Gastroesophageal sphincter (tissue), 4 donors: ENCODE results near the gene TMEM242. TPM values are rescaled to one million over a fixed set of nuclear protein-coding genes. Genes with fewer than 3 reads are reported as not detected.

Experiments
- ATAC-seq: fragments of 150-250 bp; one replicate; pipeline ENCODE4 v1.9.1; 2016; ENCODE audit warnings: mild to moderate bottlenecking, moderate library complexity
- H3K27ac ChIP-seq, 4 donors: fragments of 200-600 bp; sonication (generic) in 3 of 4; 1 replicate in 3 of 4; 2 replicates in 1 of 4; pipeline ENCODE4 v1.5.1; 2016 to 2019
- H3K27me3 ChIP-seq: fragments of 200-600 bp; sonication (generic); one replicate; pipeline ENCODE4 v1.5.1; 2019
- H3K36me3 ChIP-seq, 2 donors: fragments of 200-600 bp; sonication (generic); one replicate each; pipeline ENCODE4 v1.5.1; 2019; ENCODE audit warnings: control low read depth in 1 of 2
- H3K4me1 ChIP-seq, 3 donors: fragments of 200-600 bp; sonication (generic); 1 replicate in 2 of 3; 2 replicates in 1 of 3; pipeline ENCODE4 v1.5.1; 2016 to 2019; ENCODE audit warnings: control low read depth in 2 of 3
- H3K4me3 ChIP-seq, 2 donors: fragments of 200-600 bp; sonication (generic); one replicate each; pipeline ENCODE4 v1.5.1; 2019; ENCODE audit warnings: mild to moderate bottlenecking in 1 of 2, moderate library complexity in 1 of 2
- H3K9me3 ChIP-seq, 3 donors: fragments of 200-600 bp; sonication (generic); one replicate each; pipeline ENCODE4 v1.5.1; 2017 to 2019; ENCODE audit warnings: control low read depth in 2 of 3
- CTCF ChIP-seq, 4 experiments: fragments of 200-600 bp in 2 of 4; fragments of 450-650 bp in 2 of 4; sonication (generic) in 1 of 4; IDR thresholded peaks; one replicate each; pipeline ENCODE4 v1.5.1; 2017 to 2019; ENCODE audit warnings: antibody characterized with exemption in 4 of 4, mild to moderate bottlenecking in 2 of 4, moderate library complexity in 2 of 4
- EP300 ChIP-seq: sonication (generic); formaldehyde crosslinking; IDR thresholded peaks from one replicate; pipeline ENCODE4 v1.6.1; 2017; ENCODE audit warnings: antibody characterized with exemption, mild to moderate bottlenecking
- POLR2A ChIP-seq, 2 donors: fragments of 450-650 bp; IDR thresholded peaks; one replicate each; pipeline ENCODE4 v1.6.1; 2017; ENCODE audit warnings: antibody characterized with exemption in 2 of 2, mild to moderate bottlenecking in 2 of 2, moderate library complexity in 1 of 2
- POLR2AphosphoS5 ChIP-seq: sonication (generic); formaldehyde crosslinking; IDR thresholded peaks from one replicate; pipeline ENCODE4 v1.6.1; 2017; ENCODE audit warnings: antibody characterized with exemption
- WGBS, 2 donors: methylation state at CpG; one replicate each; pipeline ENCODE4 v1.1.5; 2018; ENCODE audit warnings: low coverage in 1 of 2; 5-methylcytosine and 5-hydroxymethylcytosine counted together
- total RNA-seq, 4 donors: library from RNA; depleted of rRNA; stranded (reverse); fragments of >200 nt; gene quantifications; one replicate each; pipeline ENCODE4 v1.1.0, GENCODE V29; 2016

Gene TMEM242
- total RNA-seq, 4 donors from 2014 or later: 6.6 to 8.4 (median 7.6) TPM

GRCh38 chr6:157288575-157288974 lies 34.7 kb downstream of the TMEM242 start:
- Histone ChIP-seq H3K9me3 (no peaks in the 10 kb centered on the region), H3K36me3 (peaks cover 0 to 50% of the 10 kb centered on the region in 2 donors), H3K27ac (no peak overlapping the region), H3K27me3 (no peaks in the 10 kb centered on the region), H3K4me1 (no peaks in the 10 kb centered on the region), H3K4me3 (no peak overlapping the region)
- WGBS, 2 donors: 86 to 92% methylated on average over 1 to 5 of the region's 9 CpGs
- TF ChIP-seq POLR2A (IDR thresholded peaks at IDR 0.05): no peak
- no peak for TF ChIP-seq CTCF (IDR thresholded peaks at IDR 0.05)
- TF ChIP-seq POLR2AphosphoS5: no peak
- no peak for TF ChIP-seq EP300
- no peak for ATAC-seq

- peaks cover 0 to 49% of the 10 kb centered on the region in 2 donors for H3K36me3 ChIP-seq
- no peak overlapping the region for H3K27ac ChIP-seq
- no peaks in the 10 kb centered on the region for H3K9me3 ChIP-seq
- TF ChIP-seq POLR2A (IDR thresholded peaks at IDR 0.05): no peak
- TF ChIP-seq CTCF (IDR thresholded peaks at IDR 0.05): no peak
- TF ChIP-seq EP300: no peak
- TF ChIP-seq POLR2AphosphoS5: no peak
- H3K4me3 ChIP-seq: no peak overlapping the region
- H3K27me3 ChIP-seq: no peaks in the 10 kb centered on the region
- ATAC-seq: no peak
- 91 to 97% methylated on average over 5 to 7 of the region's 7 CpGs for WGBS, 2 donors
- no peaks in the 10 kb centered on the region for H3K4me1 ChIP-seq
These were observed 35.4 kb downstream of the TMEM242 start for GRCh38 chr6:157287923-157288322.

GRCh38 chr6:157287247-157287850 lies 36.0 kb downstream of the TMEM242 start:
- ATAC-seq: no peak
- H3K4me1 ChIP-seq: no peaks in the 10 kb centered on the region
- H3K4me3 ChIP-seq: no peak overlapping the region
- WGBS, 2 donors: 80 to 90% methylated on average over 2 to 9 of the region's 10 CpGs
- H3K27me3 ChIP-seq: no peaks in the 10 kb centered on the region
- TF ChIP-seq EP300 (no peak), POLR2A (IDR thresholded peaks at IDR 0.05) (no peak), POLR2AphosphoS5 (no peak), CTCF (IDR thresholded peaks at IDR 0.05) (no peak)
- H3K27ac ChIP-seq: no peak overlapping the region
- no peaks in the 10 kb centered on the region for H3K9me3 ChIP-seq
- H3K36me3 ChIP-seq: peaks cover 0 to 43% of the 10 kb centered on the region in 2 donors

- H3K27me3 ChIP-seq: no peaks in the 10 kb centered on the region
- H3K4me1 ChIP-seq: no peaks in the 10 kb centered on the region
- WGBS, 2 donors: 73 to 75% methylated on average over 2 to 3 of the region's 5 CpGs
- no peak for ATAC-seq
- H3K9me3 ChIP-seq: no peaks in the 10 kb centered on the region
- H3K36me3 ChIP-seq: peaks cover 0 to 25% of the 10 kb centered on the region in 2 donors
- no peak overlapping the region for H3K4me3 ChIP-seq
- H3K27ac ChIP-seq: no peak overlapping the region
- TF ChIP-seq POLR2AphosphoS5: no peak
- no peak for TF ChIP-seq CTCF (IDR thresholded peaks at IDR 0.05)
- no peak for TF ChIP-seq POLR2A (IDR thresholded peaks at IDR 0.05)
- TF ChIP-seq EP300: no peak
These were observed 37.9 kb downstream of the TMEM242 start for GRCh38 chr6:157285422-157285779.

- Histone ChIP-seq H3K4me3 (no peak overlapping the region), H3K27ac (no peak overlapping the region), H3K9me3 (no peaks in the 10 kb centered on the region), H3K4me1 (no peaks in the 10 kb centered on the region), H3K36me3 (peaks cover 0 to 20% of the 10 kb centered on the region in 2 donors), H3K27me3 (no peaks in the 10 kb centered on the region)
- TF ChIP-seq CTCF (IDR thresholded peaks at IDR 0.05) (no peak), POLR2A (IDR thresholded peaks at IDR 0.05) (no peak), POLR2AphosphoS5 (no peak), EP300 (no peak)
- 76 to 80% methylated on average over 10 to 11 of the region's 14 CpGs for WGBS, 2 donors
- no peak for ATAC-seq
These were observed 38.4 kb downstream of the TMEM242 start for GRCh38 chr6:157284738-157285421.
